ENCODE data around the gene ARFGEF3.

GRCh38 chr6:138272533-138273315, 111.0 kb downstream of the ARFGEF3 start:
- TF ChIP-seq, protein P1, sequence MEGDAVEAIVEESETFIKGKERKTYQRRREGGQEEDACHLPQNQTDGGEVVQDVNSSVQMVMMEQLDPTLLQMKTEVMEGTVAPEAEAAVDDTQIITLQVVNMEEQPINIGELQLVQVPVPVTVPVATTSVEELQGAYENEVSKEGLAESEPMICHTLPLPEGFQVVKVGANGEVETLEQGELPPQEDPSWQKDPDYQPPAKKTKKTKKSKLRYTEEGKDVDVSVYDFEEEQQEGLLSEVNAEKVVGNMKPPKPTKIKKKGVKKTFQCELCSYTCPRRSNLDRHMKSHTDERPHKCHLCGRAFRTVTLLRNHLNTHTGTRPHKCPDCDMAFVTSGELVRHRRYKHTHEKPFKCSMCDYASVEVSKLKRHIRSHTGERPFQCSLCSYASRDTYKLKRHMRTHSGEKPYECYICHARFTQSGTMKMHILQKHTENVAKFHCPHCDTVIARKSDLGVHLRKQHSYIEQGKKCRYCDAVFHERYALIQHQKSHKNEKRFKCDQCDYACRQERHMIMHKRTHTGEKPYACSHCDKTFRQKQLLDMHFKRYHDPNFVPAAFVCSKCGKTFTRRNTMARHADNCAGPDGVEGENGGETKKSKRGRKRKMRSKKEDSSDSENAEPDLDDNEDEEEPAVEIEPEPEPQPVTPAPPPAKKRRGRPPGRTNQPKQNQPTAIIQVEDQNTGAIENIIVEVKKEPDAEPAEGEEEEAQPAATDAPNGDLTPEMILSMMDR (IDR thresholded peaks at IDR 0.05; ENCODE audit: insufficient read depth, low read depth, low read length) = no peak
- no peak for TF ChIP-seq EZH2 (IDR thresholded peaks at IDR 0.05; ENCODE audit: insufficient read depth, low read length)

All from astrocyte (in vitro differentiated cells and primary cell).